ENCODE measurements around the gene SPRYD3.

DNA sequence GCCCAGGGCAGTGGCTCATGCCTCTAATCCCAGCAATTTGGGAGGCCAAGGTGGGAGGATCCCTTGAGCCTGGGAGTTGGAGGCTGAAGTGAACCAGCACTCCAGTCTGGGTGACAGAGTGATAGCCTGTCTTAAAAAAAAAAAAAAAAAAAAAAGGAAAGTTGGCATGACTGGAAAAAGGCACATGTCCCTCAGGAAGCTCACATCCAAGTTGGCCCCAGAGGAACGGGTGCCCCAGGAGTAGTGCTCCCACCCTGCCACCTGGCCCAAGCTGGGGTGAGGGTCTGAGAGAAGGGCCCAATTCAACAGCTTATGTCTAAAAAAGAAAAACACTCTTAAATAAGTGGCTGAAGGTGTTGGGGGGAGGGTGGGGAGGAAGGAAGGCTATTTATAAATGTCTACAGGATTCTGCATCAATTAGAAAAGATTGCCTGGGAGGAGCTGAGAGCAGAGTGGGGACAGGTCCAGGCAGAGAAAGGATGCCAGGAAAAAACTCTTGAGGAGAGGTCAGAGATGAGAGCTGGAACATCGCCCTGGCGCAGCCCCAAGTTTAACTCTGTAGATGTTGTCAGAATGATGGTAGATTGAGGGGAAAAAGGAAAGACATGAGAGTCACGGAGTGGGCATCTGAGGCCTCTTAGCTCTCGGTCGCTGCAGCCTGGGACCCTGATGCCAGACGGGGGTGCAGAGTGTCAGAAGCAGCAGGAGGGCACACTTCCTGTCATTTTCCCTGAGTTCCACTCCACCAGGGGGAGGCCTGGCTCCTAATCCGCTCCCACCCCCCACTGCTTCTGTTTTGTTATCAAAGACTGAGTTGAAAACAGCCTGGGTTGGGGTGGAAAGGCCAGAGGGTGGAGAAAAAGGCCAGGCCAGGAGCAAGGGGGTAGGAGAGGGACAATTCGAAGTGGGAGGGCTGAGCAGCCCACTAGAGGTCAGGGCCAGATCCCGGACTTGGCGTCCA lies 7.3 kb downstream of the SPRYD3 start:
- TF ChIP-seq, protein P1, sequence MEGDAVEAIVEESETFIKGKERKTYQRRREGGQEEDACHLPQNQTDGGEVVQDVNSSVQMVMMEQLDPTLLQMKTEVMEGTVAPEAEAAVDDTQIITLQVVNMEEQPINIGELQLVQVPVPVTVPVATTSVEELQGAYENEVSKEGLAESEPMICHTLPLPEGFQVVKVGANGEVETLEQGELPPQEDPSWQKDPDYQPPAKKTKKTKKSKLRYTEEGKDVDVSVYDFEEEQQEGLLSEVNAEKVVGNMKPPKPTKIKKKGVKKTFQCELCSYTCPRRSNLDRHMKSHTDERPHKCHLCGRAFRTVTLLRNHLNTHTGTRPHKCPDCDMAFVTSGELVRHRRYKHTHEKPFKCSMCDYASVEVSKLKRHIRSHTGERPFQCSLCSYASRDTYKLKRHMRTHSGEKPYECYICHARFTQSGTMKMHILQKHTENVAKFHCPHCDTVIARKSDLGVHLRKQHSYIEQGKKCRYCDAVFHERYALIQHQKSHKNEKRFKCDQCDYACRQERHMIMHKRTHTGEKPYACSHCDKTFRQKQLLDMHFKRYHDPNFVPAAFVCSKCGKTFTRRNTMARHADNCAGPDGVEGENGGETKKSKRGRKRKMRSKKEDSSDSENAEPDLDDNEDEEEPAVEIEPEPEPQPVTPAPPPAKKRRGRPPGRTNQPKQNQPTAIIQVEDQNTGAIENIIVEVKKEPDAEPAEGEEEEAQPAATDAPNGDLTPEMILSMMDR (conservative IDR thresholded peaks at IDR 0.05; ENCODE audit: low read depth, low read length) = peak; percentile 34
- TF ChIP-seq POLR2A (IDR thresholded peaks at IDR 0.05; ENCODE audit: low read depth, low read length) = no peak
- peak; percentile 23; the same call in 1 of the 2 replicates for TF ChIP-seq SMC3 (IDR thresholded peaks at IDR 0.05; ENCODE audit: low read depth, low read length)
- TF ChIP-seq, protein P2, sequence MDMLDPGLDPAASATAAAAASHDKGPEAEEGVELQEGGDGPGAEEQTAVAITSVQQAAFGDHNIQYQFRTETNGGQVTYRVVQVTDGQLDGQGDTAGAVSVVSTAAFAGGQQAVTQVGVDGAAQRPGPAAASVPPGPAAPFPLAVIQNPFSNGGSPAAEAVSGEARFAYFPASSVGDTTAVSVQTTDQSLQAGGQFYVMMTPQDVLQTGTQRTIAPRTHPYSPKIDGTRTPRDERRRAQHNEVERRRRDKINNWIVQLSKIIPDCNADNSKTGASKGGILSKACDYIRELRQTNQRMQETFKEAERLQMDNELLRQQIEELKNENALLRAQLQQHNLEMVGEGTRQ (IDR thresholded peaks at IDR 0.05; ENCODE audit: low read depth, low read length) = no peak
- TF ChIP-seq, protein P3, sequence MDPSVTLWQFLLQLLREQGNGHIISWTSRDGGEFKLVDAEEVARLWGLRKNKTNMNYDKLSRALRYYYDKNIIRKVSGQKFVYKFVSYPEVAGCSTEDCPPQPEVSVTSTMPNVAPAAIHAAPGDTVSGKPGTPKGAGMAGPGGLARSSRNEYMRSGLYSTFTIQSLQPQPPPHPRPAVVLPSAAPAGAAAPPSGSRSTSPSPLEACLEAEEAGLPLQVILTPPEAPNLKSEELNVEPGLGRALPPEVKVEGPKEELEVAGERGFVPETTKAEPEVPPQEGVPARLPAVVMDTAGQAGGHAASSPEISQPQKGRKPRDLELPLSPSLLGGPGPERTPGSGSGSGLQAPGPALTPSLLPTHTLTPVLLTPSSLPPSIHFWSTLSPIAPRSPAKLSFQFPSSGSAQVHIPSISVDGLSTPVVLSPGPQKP (IDR thresholded peaks at IDR 0.05; ENCODE audit: borderline replicate concordance, low read depth, low read length) = no peak
- TF ChIP-seq RAD21 (IDR thresholded peaks at IDR 0.05; ENCODE audit: low read length) = peak; percentile 35
- TF ChIP-seq BHLHE40 (IDR thresholded peaks at IDR 0.05; ENCODE audit: low read depth, low read length) = no peak
- no peak for TF ChIP-seq RCOR1 (IDR thresholded peaks at IDR 0.05; ENCODE audit: insufficient replicate concordance, low read length)
- TF ChIP-seq CHD1 (IDR thresholded peaks at IDR 0.05; ENCODE audit: low read depth, low read length) = no peak
- TF ChIP-seq CEBPB (IDR thresholded peaks at IDR 0.05; ENCODE audit: low read depth, low read length) = no peak
- TF ChIP-seq RFX5 (IDR thresholded peaks at IDR 0.05; ENCODE audit: low read depth, low read length) = no peak
- no peak for TF ChIP-seq MAZ (IDR thresholded peaks at IDR 0.05; ENCODE audit: borderline replicate concordance, low read depth, low read length)

Data from IMR-90 (cell line).